Adrenal gland (tissue), 5 donors: ENCODE results near the gene CDCA3.

ENCODE experiments used
- POLR2A ChIP-seq, 2 donors: fragments of 450-650 bp; IDR thresholded peaks; one replicate each; pipeline ENCODE4 v1.6.1; 2017; ENCODE audit warnings: antibody characterized with exemption in 2 of 2, mild to moderate bottlenecking in 2 of 2, moderate library complexity in 1 of 2
- TF ChIP-seq, protein P1 (sequence below), 6 experiments: fragments of 450-650 bp in 4 of 6; fragments of 200-600 bp in 2 of 6; sonication (generic) in 1 of 6; IDR thresholded peaks; 1 replicate in 5 of 6; 2 replicates in 1 of 6; pipeline versions ENCODE4 v1.5.1 to v1.8.0; 2016 to 2021; ENCODE audit warnings: antibody characterized with exemption in 6 of 6, mild to moderate bottlenecking in 2 of 6, moderate library complexity in 1 of 6
- donor health status: DM: no; HTN: no; CAD: no.

GRCh38 chr12:6866163-6866919, 15.3 kb upstream of the CDCA3 start:
- TF ChIP-seq, protein P1, sequence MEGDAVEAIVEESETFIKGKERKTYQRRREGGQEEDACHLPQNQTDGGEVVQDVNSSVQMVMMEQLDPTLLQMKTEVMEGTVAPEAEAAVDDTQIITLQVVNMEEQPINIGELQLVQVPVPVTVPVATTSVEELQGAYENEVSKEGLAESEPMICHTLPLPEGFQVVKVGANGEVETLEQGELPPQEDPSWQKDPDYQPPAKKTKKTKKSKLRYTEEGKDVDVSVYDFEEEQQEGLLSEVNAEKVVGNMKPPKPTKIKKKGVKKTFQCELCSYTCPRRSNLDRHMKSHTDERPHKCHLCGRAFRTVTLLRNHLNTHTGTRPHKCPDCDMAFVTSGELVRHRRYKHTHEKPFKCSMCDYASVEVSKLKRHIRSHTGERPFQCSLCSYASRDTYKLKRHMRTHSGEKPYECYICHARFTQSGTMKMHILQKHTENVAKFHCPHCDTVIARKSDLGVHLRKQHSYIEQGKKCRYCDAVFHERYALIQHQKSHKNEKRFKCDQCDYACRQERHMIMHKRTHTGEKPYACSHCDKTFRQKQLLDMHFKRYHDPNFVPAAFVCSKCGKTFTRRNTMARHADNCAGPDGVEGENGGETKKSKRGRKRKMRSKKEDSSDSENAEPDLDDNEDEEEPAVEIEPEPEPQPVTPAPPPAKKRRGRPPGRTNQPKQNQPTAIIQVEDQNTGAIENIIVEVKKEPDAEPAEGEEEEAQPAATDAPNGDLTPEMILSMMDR (IDR thresholded peaks at IDR 0.05), result no peak
- TF ChIP-seq POLR2A (IDR thresholded peaks at IDR 0.05), result no peak
